ENCODE data around the gene MPPED2. TPM values are rescaled to one million over a fixed set of nuclear protein-coding genes. Genes with fewer than 3 reads are reported as not detected.

The MPPED2 gene
- total RNA-seq, 3 donors from 2014 or later (not counting 1 experiment from before 2014, with no cell fraction given) = 0.99 to 4.2 (median 2.5) TPM

DNA sequence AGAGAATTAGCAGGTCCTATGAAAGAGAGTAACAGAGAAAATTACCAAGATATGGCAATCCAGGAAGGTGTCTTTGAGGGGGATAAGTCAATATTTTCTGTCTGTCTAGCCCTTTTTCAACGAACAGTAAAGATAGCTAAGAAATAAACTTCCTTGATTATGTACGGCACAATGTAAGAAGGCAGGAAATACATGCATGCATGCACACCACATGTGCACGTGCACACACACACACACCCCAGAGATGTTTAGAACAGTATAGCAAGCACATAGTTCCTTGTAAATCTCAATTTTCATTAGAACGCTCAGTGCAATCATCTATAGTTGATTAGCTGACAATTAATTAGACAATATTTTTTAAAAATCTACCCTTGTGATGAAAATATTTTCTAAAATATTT lies 74.7 kb downstream of the MPPED2 start:
- Histone ChIP-seq H3K9me3 (ENCODE audit: control insufficient read depth, insufficient read depth, low read length) (no peaks in the 10 kb centered on the region), H3K36me3 (ENCODE audit: control insufficient read depth, insufficient read depth, low read length) (no peaks in the 10 kb centered on the region), H3K27me3 (ENCODE audit: control insufficient read depth, insufficient read depth, low read length) (no peaks in the 10 kb centered on the region), H3K27ac (ENCODE audit: low read length) (no peak overlapping the region), H3K4me1 (ENCODE audit: control insufficient read depth, insufficient read depth, low read length) (no peaks in the 10 kb centered on the region), H3K4me3 (ENCODE audit: low read length) (no peak overlapping the region)
- peak in 1 of 3 donors; percentile 36 for ATAC-seq
- Mint-ChIP-seq H3K27ac (no peak overlapping the region), H3K27me3 (ENCODE audit: low read depth in 2 of 2) (peaks cover 8 to 9% of the 10 kb centered on the region in 2 donors), H3K4me3 (no peak overlapping the region), H3K9me3 (no peaks in the 10 kb centered on the region), H3K36me3 (no peaks in the 10 kb centered on the region), H3K4me1 (peaks cover 7 to 16% of the 10 kb centered on the region in 2 donors)
- no peak for DNase-seq
- TF ChIP-seq, protein P1, sequence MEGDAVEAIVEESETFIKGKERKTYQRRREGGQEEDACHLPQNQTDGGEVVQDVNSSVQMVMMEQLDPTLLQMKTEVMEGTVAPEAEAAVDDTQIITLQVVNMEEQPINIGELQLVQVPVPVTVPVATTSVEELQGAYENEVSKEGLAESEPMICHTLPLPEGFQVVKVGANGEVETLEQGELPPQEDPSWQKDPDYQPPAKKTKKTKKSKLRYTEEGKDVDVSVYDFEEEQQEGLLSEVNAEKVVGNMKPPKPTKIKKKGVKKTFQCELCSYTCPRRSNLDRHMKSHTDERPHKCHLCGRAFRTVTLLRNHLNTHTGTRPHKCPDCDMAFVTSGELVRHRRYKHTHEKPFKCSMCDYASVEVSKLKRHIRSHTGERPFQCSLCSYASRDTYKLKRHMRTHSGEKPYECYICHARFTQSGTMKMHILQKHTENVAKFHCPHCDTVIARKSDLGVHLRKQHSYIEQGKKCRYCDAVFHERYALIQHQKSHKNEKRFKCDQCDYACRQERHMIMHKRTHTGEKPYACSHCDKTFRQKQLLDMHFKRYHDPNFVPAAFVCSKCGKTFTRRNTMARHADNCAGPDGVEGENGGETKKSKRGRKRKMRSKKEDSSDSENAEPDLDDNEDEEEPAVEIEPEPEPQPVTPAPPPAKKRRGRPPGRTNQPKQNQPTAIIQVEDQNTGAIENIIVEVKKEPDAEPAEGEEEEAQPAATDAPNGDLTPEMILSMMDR (IDR thresholded peaks at IDR 0.05) = no peak
- 33% methylated on average over 3 of the region's 4 CpGs for WGBS (ENCODE audit: insufficient coverage)
- intact Hi-C loops (cut with micrococcal nuclease) = no loop called here

DNA sequence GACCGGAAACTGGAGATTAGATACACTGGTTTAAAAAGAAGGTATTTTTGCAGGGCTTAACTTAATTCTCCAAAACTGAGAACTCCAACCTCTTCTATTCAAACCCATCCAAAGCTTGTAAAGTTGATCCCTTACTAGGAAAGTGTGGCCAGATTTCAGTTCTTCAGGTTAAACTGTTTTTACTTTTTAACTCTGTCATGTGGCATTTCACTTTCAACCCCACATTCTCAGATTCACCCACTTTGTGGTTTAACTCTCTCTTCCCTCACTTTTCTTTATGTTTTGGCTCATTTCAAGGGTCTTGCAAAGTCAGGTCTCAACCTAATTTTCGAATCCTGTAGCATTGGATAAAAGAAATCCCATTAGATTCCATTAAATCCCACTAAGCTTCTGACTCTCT lies 75.4 kb downstream of the MPPED2 start:
- Mint-ChIP-seq H3K9me3 (no peaks in the 10 kb centered on the region), H3K27ac (no peak overlapping the region), H3K27me3 (ENCODE audit: low read depth in 2 of 2) (peaks cover 5 to 8% of the 10 kb centered on the region in 2 donors), H3K4me3 (no peak overlapping the region), H3K4me1 (peaks cover 7 to 16% of the 10 kb centered on the region in 2 donors), H3K36me3 (no peaks in the 10 kb centered on the region)
- H3K4me3 ChIP-seq (ENCODE audit: low read length) = no peak overlapping the region
- H3K27ac ChIP-seq (ENCODE audit: low read length) = no peak overlapping the region
- no peaks in the 10 kb centered on the region for H3K36me3 ChIP-seq (ENCODE audit: control insufficient read depth, insufficient read depth, low read length)
- no peaks in the 10 kb centered on the region for H3K9me3 ChIP-seq (ENCODE audit: control insufficient read depth, insufficient read depth, low read length)
- WGBS (ENCODE audit: insufficient coverage) = 63% methylated on average over 1 of the region's 2 CpGs
- intact Hi-C loops (cut with micrococcal nuclease) = no loop called here
- no peaks in the 10 kb centered on the region for H3K4me1 ChIP-seq (ENCODE audit: control insufficient read depth, insufficient read depth, low read length)
- ATAC-seq (no peak), DNase-seq (no peak)
- TF ChIP-seq, protein P1 (IDR thresholded peaks at IDR 0.05) = no peak
- H3K27me3 ChIP-seq (ENCODE audit: control insufficient read depth, insufficient read depth, low read length) = no peaks in the 10 kb centered on the region

DNA sequence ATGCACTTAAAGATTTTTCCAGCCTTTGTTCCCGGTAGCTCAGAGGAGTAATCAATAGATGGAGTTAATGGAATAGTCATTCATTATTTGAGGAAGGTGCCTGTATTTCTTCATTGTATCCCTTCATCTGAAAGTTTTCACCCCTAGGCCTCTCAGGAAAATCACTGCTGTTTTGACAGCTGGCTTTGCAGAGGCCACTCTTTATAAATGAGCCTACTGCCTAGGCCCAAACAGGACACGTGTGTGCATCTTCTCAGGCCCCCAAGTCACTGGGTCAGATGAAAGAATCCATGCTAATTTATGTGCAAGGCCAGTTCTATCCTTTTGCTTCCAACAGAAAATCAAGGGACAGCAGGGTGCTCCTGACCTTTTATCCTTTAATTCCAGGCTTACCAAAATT lies 76.8 kb downstream of the MPPED2 start:
- Histone ChIP-seq H3K36me3 (ENCODE audit: control insufficient read depth, insufficient read depth, low read length) (no peaks in the 10 kb centered on the region), H3K9me3 (ENCODE audit: control insufficient read depth, insufficient read depth, low read length) (no peaks in the 10 kb centered on the region), H3K27ac (ENCODE audit: low read length) (no peak overlapping the region), H3K27me3 (ENCODE audit: control insufficient read depth, insufficient read depth, low read length) (no peaks in the 10 kb centered on the region), H3K4me1 (ENCODE audit: control insufficient read depth, insufficient read depth, low read length) (no peaks in the 10 kb centered on the region), H3K4me3 (ENCODE audit: low read length) (no peak overlapping the region)
- intact Hi-C loops (cut with micrococcal nuclease) = no loop called here
- Mint-ChIP-seq H3K36me3 (no peaks in the 10 kb centered on the region), H3K4me3 (no peak overlapping the region), H3K9me3 (no peaks in the 10 kb centered on the region), H3K27ac (no peak overlapping the region), H3K4me1 (peaks cover 7 to 16% of the 10 kb centered on the region in 2 donors), H3K27me3 (ENCODE audit: low read depth in 2 of 2) (peaks cover 0 to 11% of the 10 kb centered on the region in 2 donors)
- DNase-seq (no peak), ATAC-seq (no peak)
- WGBS (ENCODE audit: insufficient coverage) = 91% methylated on average over 2 of the region's 2 CpGs
- TF ChIP-seq, protein P1 (IDR thresholded peaks at IDR 0.05) = no peak

DNA sequence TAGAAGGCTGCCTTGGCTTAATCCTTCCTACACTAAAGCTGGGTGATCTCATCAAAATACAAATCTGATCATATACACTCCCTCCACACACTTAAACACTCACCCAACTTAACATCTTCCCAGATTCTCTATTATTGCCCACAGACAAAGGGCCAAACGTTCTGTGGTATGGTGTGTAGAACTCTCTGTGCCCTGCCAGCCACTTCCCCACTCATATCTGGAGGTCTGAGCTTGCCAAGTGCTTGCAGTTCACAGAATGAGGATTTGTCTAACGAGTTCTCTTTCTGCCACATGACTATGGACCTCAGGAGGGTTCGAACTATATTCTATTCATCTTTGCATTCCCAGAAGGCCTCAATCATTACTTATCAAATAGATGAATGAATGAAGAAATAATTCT lies 77.6 kb downstream of the MPPED2 start:
- Histone ChIP-seq H3K27ac (ENCODE audit: low read length) (no peak overlapping the region), H3K4me1 (ENCODE audit: control insufficient read depth, insufficient read depth, low read length) (no peaks in the 10 kb centered on the region), H3K9me3 (ENCODE audit: control insufficient read depth, insufficient read depth, low read length) (no peaks in the 10 kb centered on the region), H3K4me3 (ENCODE audit: low read length) (no peak overlapping the region), H3K27me3 (ENCODE audit: control insufficient read depth, insufficient read depth, low read length) (no peaks in the 10 kb centered on the region), H3K36me3 (ENCODE audit: control insufficient read depth, insufficient read depth, low read length) (no peaks in the 10 kb centered on the region)
- Mint-ChIP-seq H3K27ac (no peak overlapping the region), H3K4me3 (no peak overlapping the region), H3K27me3 (ENCODE audit: low read depth in 2 of 2) (peaks cover 0 to 9% of the 10 kb centered on the region in 2 donors), H3K4me1 (peaks cover 7 to 13% of the 10 kb centered on the region in 2 donors), H3K36me3 (no peaks in the 10 kb centered on the region), H3K9me3 (no peaks in the 10 kb centered on the region)
- WGBS (ENCODE audit: insufficient coverage) = 83% methylated on average over 2 of the region's 3 CpGs
- TF ChIP-seq, protein P1 (IDR thresholded peaks at IDR 0.05) = no peak
- intact Hi-C loops (cut with micrococcal nuclease) = no loop called here
- ATAC-seq = no peak
- DNase-seq = no peak

All from natural killer cell (primary cell).